ENCODE measurements around the gene JARID2.

JARID2 gene

GRCh38 chr6:15427331-15428070 lies 181.6 kb downstream of the JARID2 start:
- DNase-seq: no peak

DNA sequence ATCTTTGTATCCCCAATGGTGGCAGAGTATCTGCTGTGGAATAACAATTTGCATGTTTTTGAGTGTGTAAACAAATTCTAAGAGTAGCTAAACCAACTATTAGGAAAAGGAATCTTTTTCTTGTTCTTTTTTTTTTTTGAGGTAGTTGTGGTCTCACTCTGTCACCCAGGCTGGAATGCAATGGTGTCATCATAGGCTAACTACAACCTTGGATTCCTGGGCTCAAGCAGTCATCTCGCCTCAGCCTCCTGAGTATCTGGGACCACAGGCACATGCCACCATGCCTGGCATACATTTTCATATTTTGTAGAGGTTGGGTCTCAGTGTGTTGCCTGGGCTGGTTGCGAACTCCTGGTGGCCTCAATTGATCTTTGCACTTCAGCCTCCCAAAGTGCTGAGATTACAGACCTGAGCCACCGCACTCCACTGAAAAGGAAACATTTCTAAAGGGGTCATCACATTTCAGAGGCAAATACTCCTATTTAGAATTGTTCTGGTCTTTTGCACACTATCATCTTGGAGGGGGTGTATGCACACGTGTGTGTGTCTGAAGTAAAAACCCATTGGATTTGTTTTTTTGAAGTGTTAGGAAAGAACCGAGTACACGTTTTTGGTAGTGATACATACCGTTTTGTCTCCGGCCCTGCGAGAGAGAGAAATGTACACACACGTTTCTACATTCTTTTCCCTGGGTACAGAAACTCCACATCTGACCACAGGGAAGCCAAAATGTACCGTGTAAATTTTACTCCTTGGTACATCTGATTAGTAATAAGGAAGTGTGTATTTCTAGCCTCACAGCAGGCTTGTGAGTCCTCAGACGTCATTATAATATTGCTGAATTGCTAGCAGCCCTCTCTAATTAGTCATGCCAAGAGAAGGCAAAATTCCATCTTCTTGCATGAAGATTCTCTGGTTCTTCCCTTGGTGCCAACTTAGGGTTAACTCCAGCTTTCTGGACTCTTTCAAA lies 183.6 kb downstream of the JARID2 start:
- no peak for DNase-seq

DNA sequence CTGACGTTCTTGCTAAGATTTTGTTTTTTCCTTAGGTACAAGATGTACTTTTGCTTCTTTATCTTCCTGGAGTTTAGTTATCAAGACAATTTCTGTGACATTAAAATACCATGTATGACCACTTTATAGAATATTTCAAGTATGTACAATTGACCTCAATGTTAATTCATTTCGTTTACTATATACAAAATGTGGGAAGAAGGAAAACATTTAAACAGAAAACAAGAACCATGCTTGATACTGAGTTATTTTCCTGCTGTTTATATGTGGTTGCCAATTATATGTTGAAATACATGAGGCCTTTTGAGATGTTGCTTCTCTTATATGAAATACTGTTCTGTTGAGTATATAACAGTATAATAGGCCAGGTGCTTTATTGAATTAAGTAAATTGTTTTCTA lies 184.3 kb downstream of the JARID2 start:
- no peak for DNase-seq

- no peak for DNase-seq
Observed at GRCh38 chr6:15430931-15431405, 185.1 kb downstream of the JARID2 start.

GRCh38 chr6:15431762-15432483 lies 186.1 kb downstream of the JARID2 start:
- DNase-seq: no peak

DNA sequence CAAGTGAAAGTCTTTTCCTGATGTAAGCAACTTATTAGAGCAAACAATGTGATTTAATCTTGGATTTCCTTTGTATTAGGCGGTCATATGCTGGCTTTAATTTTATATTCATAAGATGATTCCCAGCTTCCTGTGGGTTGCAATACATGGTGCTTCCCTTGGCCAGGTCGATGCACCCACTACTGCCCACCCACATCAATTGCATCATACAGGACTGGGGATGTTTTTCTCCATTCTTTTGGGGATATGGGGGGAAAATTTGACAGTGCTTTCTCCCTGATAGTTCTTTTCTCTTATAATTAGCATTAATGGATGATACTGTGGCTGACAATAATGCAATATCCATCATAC lies 187.6 kb downstream of the JARID2 start:
- no peak for DNase-seq

- no peak for DNase-seq
Observed at GRCh38 chr6:15434263-15434662, 188.4 kb downstream of the JARID2 start.

DNA sequence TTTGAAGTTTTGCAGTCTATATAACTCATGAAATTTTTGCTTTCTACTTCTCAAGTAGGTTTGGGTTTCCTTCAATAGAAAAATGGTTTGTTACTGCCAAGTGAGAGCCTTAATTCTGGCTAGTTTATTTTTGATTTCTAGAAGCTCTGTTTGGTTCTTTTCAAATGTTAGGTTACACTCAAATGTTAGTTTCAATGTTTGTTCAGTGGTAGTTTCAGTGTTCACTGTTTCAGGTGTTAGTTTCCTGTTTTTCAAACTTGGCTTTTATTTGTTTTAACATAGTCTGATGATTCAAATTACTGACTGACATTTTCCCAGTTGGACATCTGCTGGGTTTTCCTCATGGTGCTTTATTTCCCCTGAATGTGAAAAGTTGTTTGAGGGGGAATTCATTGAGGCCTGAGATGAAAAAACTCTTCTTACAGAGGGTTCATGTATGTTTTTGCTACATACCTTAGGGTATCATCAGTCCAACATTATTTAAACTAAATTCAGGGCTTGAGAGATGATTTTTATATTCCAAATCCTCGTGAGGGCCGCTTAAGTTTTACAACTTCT lies 189.0 kb downstream of the JARID2 start:
- DNase-seq: no peak

GRCh38 chr6:15435468-15435867 lies 189.6 kb downstream of the JARID2 start:
- DNase-seq: no peak

GRCh38 chr6:15436451-15436850 lies 190.6 kb downstream of the JARID2 start:
- DNase-seq: no peak

DNA sequence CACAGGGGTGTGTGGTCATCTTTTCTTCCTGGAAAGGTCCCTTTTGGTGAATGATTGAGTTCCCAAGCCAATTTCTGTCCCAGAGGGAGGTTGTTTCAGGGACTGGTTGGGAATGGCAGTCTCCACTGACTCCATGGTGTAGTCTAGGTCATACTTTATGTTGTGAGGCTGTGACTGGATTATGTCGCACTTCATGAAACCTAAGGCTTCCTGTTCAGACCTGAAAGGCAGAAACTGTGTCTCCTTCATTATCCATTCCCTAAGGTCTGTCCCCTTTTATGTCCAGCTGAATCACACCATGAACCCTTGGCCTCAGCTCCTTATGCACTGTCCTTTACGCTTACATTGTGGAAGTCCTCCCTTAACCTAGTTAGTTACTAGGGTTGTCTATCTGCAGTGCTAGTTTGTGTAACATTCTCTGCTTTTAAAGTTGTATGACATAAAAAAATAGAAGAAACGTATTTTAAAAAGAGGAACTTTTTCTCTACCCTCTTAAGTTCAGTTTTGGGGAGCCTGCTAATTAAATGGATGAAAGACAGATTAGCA lies 191.3 kb downstream of the JARID2 start:
- no peak for DNase-seq

- DNase-seq: no peak
Observed at GRCh38 chr6:15439410-15440025, 193.6 kb downstream of the JARID2 start.

DNA sequence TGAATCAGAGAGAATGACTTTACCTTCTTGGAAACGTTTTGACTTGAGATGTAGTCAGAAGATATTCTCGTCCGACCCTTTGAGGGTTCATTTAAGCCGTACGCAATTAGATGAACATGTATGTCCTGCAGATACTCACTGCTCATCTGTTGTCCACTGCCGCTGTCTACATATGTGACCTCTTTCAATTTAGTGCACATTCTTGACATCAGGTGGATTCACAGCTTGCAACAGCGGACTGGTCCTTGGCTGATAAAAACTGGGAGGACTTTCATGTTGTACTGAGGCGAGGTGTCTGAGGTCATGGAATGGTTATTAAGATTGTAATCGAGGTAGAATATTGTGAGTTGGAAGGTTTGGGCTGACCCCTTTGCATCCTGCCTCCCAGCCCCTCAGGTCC lies 194.2 kb downstream of the JARID2 start:
- DNase-seq: no peak

DNA sequence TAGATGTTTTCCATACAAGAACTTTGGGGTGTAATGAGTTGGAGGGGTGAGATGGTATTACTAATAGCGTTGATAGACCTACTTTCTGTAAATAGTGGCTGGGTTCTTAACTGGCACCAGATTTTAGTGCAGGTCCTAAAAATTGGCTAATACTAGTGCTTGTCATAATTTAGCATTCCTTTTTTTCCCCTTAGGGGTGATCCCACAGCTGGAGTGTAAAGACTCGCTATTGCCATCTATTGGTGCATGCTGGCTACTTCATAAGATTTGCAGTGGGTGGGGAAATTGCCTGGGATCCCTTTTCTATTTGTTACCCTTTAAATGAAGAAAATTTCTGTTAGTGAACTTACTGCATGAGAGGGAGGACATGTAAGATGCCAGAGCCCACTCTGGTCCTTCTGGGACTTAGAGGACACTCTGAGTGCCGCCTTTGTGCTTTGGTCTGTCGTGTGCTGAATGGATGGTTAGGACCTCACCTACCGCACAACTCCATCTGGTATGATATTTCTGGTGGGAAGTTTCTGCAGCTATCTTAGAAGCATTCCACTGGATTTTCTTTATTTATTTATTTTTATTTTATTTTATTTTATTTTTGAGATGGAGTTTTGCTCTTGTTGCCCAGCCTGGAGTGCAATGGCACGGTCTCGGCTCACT lies 195.5 kb downstream of the JARID2 start:
- peak; percentile 53 for DNase-seq

DNA sequence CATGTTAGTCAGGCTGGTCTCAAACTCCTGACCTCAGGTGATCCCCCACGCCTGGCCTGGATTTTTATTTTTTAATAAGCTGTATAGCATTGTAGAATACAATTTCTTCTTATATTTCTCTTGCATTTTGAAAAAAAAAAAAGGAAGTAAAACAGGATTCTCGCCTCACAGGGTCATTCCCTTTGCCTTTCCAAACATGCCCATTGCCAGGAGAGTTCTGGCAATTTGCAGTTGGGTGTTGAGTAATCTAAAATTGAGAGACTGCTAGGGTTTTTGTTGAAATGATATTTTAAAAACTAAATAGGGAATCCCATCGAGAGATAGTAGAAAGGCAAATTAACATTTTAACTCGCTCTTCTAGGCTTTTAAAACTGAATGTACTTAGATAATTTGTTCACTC lies 196.1 kb downstream of the JARID2 start:
- DNase-seq: no peak

DNA sequence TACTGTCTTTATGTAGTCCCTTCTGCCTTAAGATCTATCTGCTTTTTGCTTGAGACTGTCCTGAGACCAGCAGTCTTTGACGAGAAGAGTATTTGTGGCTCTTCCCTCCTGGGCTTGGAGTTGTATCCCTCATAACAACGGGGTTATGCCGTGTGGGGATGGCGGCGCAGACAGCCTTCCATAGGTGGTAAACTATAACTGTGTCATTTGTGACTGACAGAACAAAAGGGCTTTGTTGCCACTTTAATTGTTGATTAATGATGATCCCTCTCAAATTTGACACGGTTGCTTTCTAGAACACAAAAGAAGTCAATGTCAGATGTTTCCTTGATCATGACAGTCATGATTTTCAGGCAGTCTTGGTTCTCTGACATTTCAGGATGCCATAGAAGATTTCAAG lies 196.6 kb downstream of the JARID2 start:
- no peak for DNase-seq

DNA sequence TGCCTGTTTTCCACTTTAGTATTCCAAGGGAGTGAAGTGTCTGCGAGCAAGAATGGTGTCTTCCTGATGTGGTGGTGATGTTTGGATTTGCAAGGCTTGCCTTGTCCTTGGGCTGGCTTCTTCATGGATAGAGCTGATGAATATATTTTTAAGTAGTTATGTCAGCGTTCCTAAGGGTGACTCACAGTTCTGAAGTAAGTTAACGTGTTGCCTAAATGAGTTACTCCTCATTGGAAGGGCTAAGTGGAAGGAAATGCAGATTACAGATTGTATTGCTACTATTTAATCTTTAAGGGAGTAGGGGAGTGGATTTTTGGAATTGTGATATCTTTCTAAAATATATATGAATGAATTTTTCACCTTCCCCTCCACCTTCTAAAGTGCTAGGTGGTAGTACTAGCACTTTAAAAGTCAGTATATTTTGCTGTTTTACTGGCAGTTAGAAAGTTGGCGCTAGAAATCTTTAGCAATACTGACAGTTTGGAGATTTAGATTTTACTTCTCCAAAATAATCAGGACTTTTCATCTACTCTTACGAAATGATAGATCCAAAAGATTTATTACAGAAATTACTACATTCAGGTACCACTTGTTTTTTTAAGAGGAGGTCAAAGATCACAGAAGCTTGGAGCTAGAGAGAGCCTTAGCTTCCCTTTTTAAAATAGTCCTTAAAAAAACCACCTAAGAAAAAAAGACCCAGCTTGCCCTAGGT lies 197.4 kb downstream of the JARID2 start:
- DNase-seq: no peak

- DNase-seq: no peak
Observed at GRCh38 chr6:15444081-15444731, 198.3 kb downstream of the JARID2 start.

- DNase-seq: no peak
Observed at GRCh38 chr6:15444881-15445280, 199.0 kb downstream of the JARID2 start.

DNA sequence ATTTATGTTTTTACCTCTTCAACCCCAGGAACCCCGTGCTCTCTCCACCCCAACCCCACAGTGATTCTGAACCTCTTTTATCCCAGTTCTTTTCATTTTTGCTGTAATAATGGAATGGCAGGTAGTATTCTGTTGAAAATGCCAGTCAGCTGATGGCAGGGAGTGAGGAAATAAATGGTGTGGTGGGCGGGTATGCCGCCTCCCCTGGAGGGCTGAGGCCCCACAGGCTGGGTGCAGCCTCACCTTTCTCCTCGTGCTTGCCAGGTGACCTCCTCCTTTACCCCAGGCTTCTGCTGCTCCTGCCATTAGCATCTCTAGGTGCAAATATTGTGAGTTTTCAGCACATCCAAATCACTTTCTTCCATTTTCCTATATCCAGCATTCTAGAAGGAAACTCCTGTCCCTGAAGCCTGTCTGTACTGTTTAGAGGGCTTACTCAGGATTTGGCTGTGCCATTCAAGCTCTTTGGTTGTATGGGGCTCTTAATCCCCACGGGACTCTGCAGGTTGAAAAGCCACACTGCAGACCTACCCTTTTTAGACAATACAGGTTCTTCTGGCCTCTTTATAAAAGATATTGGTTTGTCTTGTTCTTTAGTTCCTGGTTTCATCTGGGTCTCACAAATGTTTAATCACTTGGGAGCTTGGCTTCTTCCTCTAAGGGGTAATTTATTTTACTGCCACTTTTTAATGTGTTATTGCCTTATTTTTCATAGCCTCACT lies 201.8 kb downstream of the JARID2 start:
- no peak for DNase-seq
